Mesenchymal stem cell (in vitro differentiated cells and primary cell): Measurements from ENCODE around the gene VCAN.
A peak's percentile ranks its signal among the peaks of the same experiment; 100 is the strongest.

Source experiments
- DNase-seq: peaks from one replicate; pipeline ENCODE4 v3.0.0-alpha.2; 2013
- H2AFZ ChIP-seq: one replicate; pipeline ENCODE4 v1.6.1; 2013; ENCODE audit warnings: low read depth, mild to moderate bottlenecking, control low read depth, inconsistent platforms, low read length, moderate library complexity
- H2AK5ac ChIP-seq: 2 replicates; pipeline ENCODE4 v1.6.1; 2013; ENCODE audit warnings: low read length, moderate library complexity, mild to moderate bottlenecking, inconsistent platforms; ENCODE audit not compliant: severe bottlenecking
- H2BK120ac ChIP-seq: one replicate; pipeline ENCODE4 v1.6.1; 2013; ENCODE audit warnings: low read depth, mild to moderate bottlenecking, inconsistent platforms, low read length, moderate library complexity
- H2BK12ac ChIP-seq, 2 experiments: one replicate each; pipeline ENCODE4 v1.6.1; 2013; ENCODE audit warnings: inconsistent platforms in 2 of 2, low read length in 2 of 2, mild to moderate bottlenecking in 2 of 2, moderate library complexity in 2 of 2, control low read depth in 1 of 2
- H2BK15ac ChIP-seq: one replicate; pipeline ENCODE4 v1.6.1; 2013; ENCODE audit warnings: mild to moderate bottlenecking, low read depth, inconsistent platforms; ENCODE audit not compliant: poor library complexity, severe bottlenecking
- H2BK5ac ChIP-seq: 2 replicates; pipeline ENCODE4 v1.6.1; 2013; ENCODE audit warnings: low read depth, mild to moderate bottlenecking, low read length, control low read depth, inconsistent platforms; ENCODE audit not compliant: poor library complexity, severe bottlenecking
- H3K14ac ChIP-seq, 2 experiments: one replicate each; pipeline ENCODE4 v1.6.1; 2013; ENCODE audit warnings: inconsistent platforms in 2 of 2, low read length in 2 of 2, control low read depth in 1 of 2, mild to moderate bottlenecking in 1 of 2, moderate library complexity in 1 of 2
- H3K18ac ChIP-seq, 2 experiments: one replicate each; pipeline ENCODE4 v1.6.1; 2013; ENCODE audit warnings: inconsistent platforms in 2 of 2, low read length in 2 of 2, control low read depth in 1 of 2, low read depth in 1 of 2, mild to moderate bottlenecking in 1 of 2
- H3K23ac ChIP-seq, 2 experiments: one replicate each; pipeline ENCODE4 v1.6.1; 2013; ENCODE audit warnings: inconsistent platforms in 2 of 2, low read length in 2 of 2, mild to moderate bottlenecking in 2 of 2, moderate library complexity in 2 of 2, control low read depth in 1 of 2
- H3K27ac ChIP-seq: 2 replicates; pipeline ENCODE4 v1.5.1; 2013; ENCODE audit warnings: mild to moderate bottlenecking, moderate library complexity, low read length, control low read depth, inconsistent platforms; ENCODE audit not compliant: poor library complexity, severe bottlenecking
- H3K27me3 ChIP-seq, 2 experiments: 2 replicates each; pipeline versions ENCODE4 v1.6.1 to v1.7.0; 2013; ENCODE audit warnings: low read length in 2 of 2, mild to moderate bottlenecking in 2 of 2, moderate library complexity in 2 of 2, control low read depth in 1 of 2, inconsistent platforms in 1 of 2; ENCODE audit not compliant: control insufficient read depth in 1 of 2, insufficient read depth in 1 of 2
- H3K36me3 ChIP-seq, 2 experiments: 2 replicates each; pipeline versions ENCODE4 v1.6.1 to v1.7.0; 2013; ENCODE audit warnings: low read length in 2 of 2, control low read depth in 1 of 2, inconsistent platforms in 1 of 2, low read depth in 1 of 2, mild to moderate bottlenecking in 1 of 2; ENCODE audit not compliant: insufficient read depth in 2 of 2, control insufficient read depth in 1 of 2
- H3K4ac ChIP-seq, 2 experiments: one replicate each; pipeline ENCODE4 v1.6.1; 2013; ENCODE audit warnings: inconsistent platforms in 2 of 2, low read length in 2 of 2, mild to moderate bottlenecking in 2 of 2, moderate library complexity in 2 of 2, control low read depth in 1 of 2, low read depth in 1 of 2
- H3K4me1 ChIP-seq: 2 replicates; pipeline ENCODE4 v1.6.1; 2013; ENCODE audit warnings: low read depth, low read length, control low read depth; ENCODE audit not compliant: control insufficient read depth, insufficient read depth
- H3K4me2 ChIP-seq: 2 replicates; pipeline ENCODE4 v1.6.1; 2013; ENCODE audit warnings: low read length, mild to moderate bottlenecking, inconsistent platforms; ENCODE audit not compliant: poor library complexity, severe bottlenecking
- H3K4me3 ChIP-seq, 2 experiments: 2 replicates each; pipeline versions ENCODE4 v1.5.1 to v1.7.0; 2013; ENCODE audit warnings: low read length in 2 of 2, mild to moderate bottlenecking in 2 of 2, control low read depth in 1 of 2, low read depth in 1 of 2; ENCODE audit not compliant: insufficient read depth in 1 of 2
- H3K79me1 ChIP-seq: replicated peaks from 2 replicates; pipeline ENCODE4 v1.6.1; 2013; ENCODE audit warnings: mild to moderate bottlenecking, control low read depth, low read length, inconsistent platforms; ENCODE audit not compliant: poor library complexity, severe bottlenecking
- H3K9ac ChIP-seq: 2 replicates; pipeline ENCODE4 v1.7.0; 2013; ENCODE audit warnings: mild to moderate bottlenecking, low read length, moderate library complexity
- H3K9me3 ChIP-seq: 2 replicates; pipeline ENCODE4 v1.7.0; 2013; ENCODE audit warnings: mild to moderate bottlenecking, low read length; ENCODE audit not compliant: control insufficient read depth
- H4K8ac ChIP-seq: one replicate; pipeline ENCODE4 v1.6.1; 2013; ENCODE audit warnings: inconsistent platforms, mild to moderate bottlenecking, low read length, moderate library complexity
- H4K91ac ChIP-seq: one replicate; pipeline ENCODE4 v1.6.1; 2013; ENCODE audit warnings: mild to moderate bottlenecking, low read length, inconsistent platforms
- WGBS: methylation state at CpG from one replicate; pipeline ENCODE4 v1.1.7; 2013; ENCODE audit warnings: mixed read lengths; 5-methylcytosine and 5-hydroxymethylcytosine counted together

VCAN gene

DNA sequence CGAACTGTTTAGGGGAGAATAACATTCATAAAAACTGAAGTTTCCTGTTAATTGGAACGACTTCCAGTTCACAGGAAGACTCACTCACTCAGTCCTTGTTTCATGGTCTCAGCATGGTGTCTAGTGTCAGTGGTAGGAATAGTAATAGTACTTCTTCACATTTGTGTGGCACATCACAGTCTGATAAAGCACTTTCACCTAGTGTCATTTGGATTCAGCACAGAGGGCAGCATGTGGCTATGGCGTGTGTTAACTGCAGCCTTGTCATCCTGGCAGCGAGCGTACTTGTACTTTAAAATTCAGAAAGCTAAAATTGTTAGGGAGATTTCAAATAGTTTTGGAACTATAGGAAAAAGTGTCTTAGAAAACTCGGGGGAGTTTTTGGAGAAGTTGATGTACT is 72.4 kb downstream of the VCAN start:
- Histone ChIP-seq H3K36me3 (peaks cover 24 to 82% of the 10 kb centered on the region in 2 experiments), H3K4me2 (no peak overlapping the region), H3K79me1 (peaks cover 22% of the 10 kb centered on the region), H3K9me3 (no peaks in the 10 kb centered on the region), H3K27me3 (no peaks in the 10 kb centered on the region), H3K4ac (no peak overlapping the region), H3K14ac (no peak overlapping the region), H3K9ac (peak overlapping the region; percentile 51), H4K91ac (no peak overlapping the region), H3K23ac (no peak overlapping the region), H2BK12ac (no peak overlapping the region), H2BK120ac (no peak overlapping the region), H2BK5ac (no peak overlapping the region), H2BK15ac (no peak overlapping the region), H3K4me3 (peak overlapping the region in 1 of 2 experiments; percentile 19), H3K4me1 (no peaks in the 10 kb centered on the region), H3K18ac (no peak overlapping the region), H4K8ac (no peak overlapping the region), H2AK5ac (no peak overlapping the region), H3K27ac (no peak overlapping the region), H2AFZ (no peak overlapping the region)
- 95% methylated on average over 6 of the region's 6 CpGs for WGBS
- no peak for DNase-seq

DNA sequence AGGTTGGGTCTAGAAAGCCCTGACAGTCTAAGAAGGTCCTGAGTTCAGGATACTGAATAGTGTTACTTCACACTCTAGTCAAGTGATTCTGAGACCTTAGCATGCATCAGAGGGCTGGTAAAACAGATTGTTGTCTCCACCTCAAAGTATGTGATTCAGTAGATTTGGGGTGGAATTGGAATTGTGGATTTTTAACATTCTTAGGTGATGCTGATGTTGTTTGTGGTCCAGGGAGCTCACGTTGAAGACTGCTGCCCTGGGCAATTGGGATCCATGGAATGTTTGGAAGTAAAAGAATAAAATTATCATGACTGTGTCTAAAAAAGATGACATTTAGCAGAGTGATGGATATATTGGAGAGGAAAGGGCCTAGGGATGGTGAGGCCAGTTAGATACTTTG is 75.6 kb downstream of the VCAN start:
- H2BK15ac ChIP-seq = no peak overlapping the region
- H3K4me3 ChIP-seq = no peak overlapping the region
- no peak overlapping the region for H3K23ac ChIP-seq
- H2BK120ac ChIP-seq = no peak overlapping the region
- H3K9ac ChIP-seq = no peak overlapping the region
- no peaks in the 10 kb centered on the region for H3K27me3 ChIP-seq
- no peak overlapping the region for H2BK12ac ChIP-seq
- peaks cover 15% of the 10 kb centered on the region for H3K79me1 ChIP-seq
- H3K27ac ChIP-seq = no peak overlapping the region
- peaks cover 17 to 73% of the 10 kb centered on the region in 2 experiments for H3K36me3 ChIP-seq
- no peak overlapping the region for H3K4me2 ChIP-seq
- no peak overlapping the region for H3K14ac ChIP-seq
- no peak overlapping the region for H4K8ac ChIP-seq
- DNase-seq = no peak
- no peaks in the 10 kb centered on the region for H3K4me1 ChIP-seq
- H3K9me3 ChIP-seq = no peaks in the 10 kb centered on the region
- no peak overlapping the region for H2AFZ ChIP-seq
- no peak overlapping the region for H4K91ac ChIP-seq
- WGBS = 89% methylated on average over 1 of the region's 1 CpG
- H3K4ac ChIP-seq = no peak overlapping the region
- no peak overlapping the region for H2BK5ac ChIP-seq
- peak overlapping the region; percentile 49 for H2AK5ac ChIP-seq
- H3K18ac ChIP-seq = no peak overlapping the region

DNA sequence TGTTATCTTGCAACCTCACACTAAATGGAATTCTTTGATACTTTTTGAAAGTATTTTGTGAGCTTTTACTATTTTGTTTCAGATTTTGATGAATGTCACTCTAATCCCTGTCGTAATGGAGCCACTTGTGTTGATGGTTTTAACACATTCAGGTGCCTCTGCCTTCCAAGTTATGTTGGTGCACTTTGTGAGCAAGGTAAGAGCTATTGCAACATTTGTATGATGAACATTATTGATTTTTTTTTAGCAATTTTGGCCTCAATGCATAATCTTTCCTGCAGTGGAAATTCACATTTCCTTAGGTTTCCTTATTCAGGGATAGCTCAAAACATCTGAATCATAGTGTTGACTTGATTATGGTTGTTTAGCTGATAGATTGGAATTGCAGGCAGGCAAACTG is 76.3 kb downstream of the VCAN start:
- H3K9me3 ChIP-seq = no peaks in the 10 kb centered on the region
- H3K23ac ChIP-seq = no peak overlapping the region
- no peak overlapping the region for H3K14ac ChIP-seq
- H3K4me2 ChIP-seq = no peak overlapping the region
- no peak overlapping the region for H3K4ac ChIP-seq
- no peaks in the 10 kb centered on the region for H3K4me1 ChIP-seq
- no peak overlapping the region for H2AK5ac ChIP-seq
- H3K18ac ChIP-seq = no peak overlapping the region
- peaks cover 19 to 66% of the 10 kb centered on the region in 2 experiments for H3K36me3 ChIP-seq
- H2AFZ ChIP-seq = no peak overlapping the region
- H3K27me3 ChIP-seq = no peaks in the 10 kb centered on the region
- H2BK120ac ChIP-seq = no peak overlapping the region
- 100% methylated on average over 1 of the region's 1 CpG for WGBS
- H4K8ac ChIP-seq = no peak overlapping the region
- DNase-seq = no peak
- H2BK5ac ChIP-seq = no peak overlapping the region
- H2BK15ac ChIP-seq = no peak overlapping the region
- H3K4me3 ChIP-seq = no peak overlapping the region
- no peak overlapping the region for H4K91ac ChIP-seq
- peaks cover 15% of the 10 kb centered on the region for H3K79me1 ChIP-seq
- peak overlapping the region; percentile 4 for H3K9ac ChIP-seq
- H3K27ac ChIP-seq = no peak overlapping the region
- H2BK12ac ChIP-seq = no peak overlapping the region

DNA sequence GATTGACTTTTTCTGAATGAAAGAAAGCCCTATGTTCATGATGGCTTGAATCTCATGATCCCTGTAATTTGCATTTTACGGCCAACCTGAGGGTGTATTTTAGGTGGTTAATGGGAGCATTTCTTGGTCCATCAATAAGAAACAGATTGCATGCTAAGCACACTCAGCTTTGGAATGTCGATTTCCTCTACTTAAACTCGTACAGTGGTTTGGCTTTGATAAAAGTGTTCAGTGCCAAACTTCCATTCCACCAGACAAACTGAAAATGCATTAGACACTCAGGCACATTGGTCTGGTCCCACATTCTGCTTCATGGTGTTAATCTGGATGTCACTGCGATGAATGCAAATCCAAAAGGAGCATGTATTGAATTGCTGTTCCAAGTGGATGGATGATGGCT is 77.0 kb downstream of the VCAN start:
- no peak overlapping the region for H2BK15ac ChIP-seq
- peaks cover 24 to 63% of the 10 kb centered on the region in 2 experiments for H3K36me3 ChIP-seq
- H2AFZ ChIP-seq = no peak overlapping the region
- H2BK120ac ChIP-seq = no peak overlapping the region
- no peak overlapping the region for H4K91ac ChIP-seq
- no peak overlapping the region for H3K4me2 ChIP-seq
- H2BK5ac ChIP-seq = no peak overlapping the region
- H3K14ac ChIP-seq = no peak overlapping the region
- H3K4me1 ChIP-seq = peaks cover 2% of the 10 kb centered on the region
- H3K79me1 ChIP-seq = peaks cover 17% of the 10 kb centered on the region
- H3K23ac ChIP-seq = no peak overlapping the region
- no peak overlapping the region for H3K4me3 ChIP-seq
- peak overlapping the region; percentile 46 for H2AK5ac ChIP-seq
- H3K9ac ChIP-seq = peak overlapping the region; percentile 45
- WGBS = 98% methylated on average over 4 of the region's 4 CpGs
- no peak overlapping the region for H3K18ac ChIP-seq
- H3K9me3 ChIP-seq = no peaks in the 10 kb centered on the region
- H3K27me3 ChIP-seq = no peaks in the 10 kb centered on the region
- no peak overlapping the region for H2BK12ac ChIP-seq
- peak overlapping the region; percentile 64 for H4K8ac ChIP-seq
- H3K27ac ChIP-seq = no peak overlapping the region
- no peak for DNase-seq
- no peak overlapping the region for H3K4ac ChIP-seq
